Caco-2 (cell line): ENCODE measurements around the gene CDC42BPB. TPM values are rescaled to one million over a fixed set of nuclear protein-coding genes. Genes with fewer than 3 reads are reported as not detected.

Experiments used
- BruUV-seq: library from RNA; stranded (reverse); fragments of 400-500 nt; replicated peaks from 2 replicates; lab custom pipeline; 2021; lab: Mats Ljungman, UMichigan
- CTCF ChIA-PET: fragments of 300-600 bp; sonication (Branson Sonifier 250); formaldehyde crosslinking; loops from one replicate; lab custom pipeline; 2022; ENCODE audit warnings: antibody characterized with exemption; lab: Charles Lee
- POLR2A ChIA-PET: fragments of 300-600 bp; sonication (Branson Sonifier 250); formaldehyde crosslinking; loops from one replicate; lab custom pipeline; 2022; ENCODE audit warnings: antibody characterized with exemption; lab: Charles Lee
- DNase-seq, 2 experiments: peaks; one replicate each; pipeline versions ENCODE4 v3.0.0 to v3.0.0-alpha.2; 2020 to 2022
- H3K27me3 ChIP-seq: replicated peaks from 2 replicates; pipeline ENCODE4 v1.6.0; 2011; ENCODE audit warnings: low read length; ENCODE audit not compliant: control insufficient read depth, insufficient read depth
- H3K36me3 ChIP-seq: 2 replicates; pipeline ENCODE4 v1.5.1; 2011; ENCODE audit warnings: low read length; ENCODE audit not compliant: control insufficient read depth, insufficient read depth
- H3K4me1 ChIP-seq: fragments of 250-450 bp; sonication (Bioruptor Pico); 2 replicates; pipeline ENCODE4 v1.5.1; 2020; ENCODE audit warnings: mild to moderate bottlenecking
- H3K4me3 ChIP-seq: 2 replicates; pipeline ENCODE4 v1.5.1; 2011; ENCODE audit warnings: low read depth, mild to moderate bottlenecking, control low read depth, low read length
- H3K9me3 ChIP-seq: fragments of 250-450 bp; sonication (Bioruptor Pico); 2 replicates; pipeline ENCODE4 v1.5.1; 2020; ENCODE audit warnings: mild to moderate bottlenecking, moderate library complexity
- H3K27ac Mint-ChIP-seq: one replicate; pipeline ENCODE4 v1.8.0; 2022; ENCODE audit warnings: mixed read lengths; ENCODE audit not compliant: unreplicated experiment
- H3K27me3 Mint-ChIP-seq: one replicate; pipeline ENCODE4 v1.8.0; 2022; ENCODE audit warnings: mixed read lengths; ENCODE audit not compliant: insufficient read depth, unreplicated experiment
- H3K36me3 Mint-ChIP-seq: one replicate; pipeline ENCODE4 v1.8.0; 2022; ENCODE audit warnings: mild to moderate bottlenecking, mixed read lengths; ENCODE audit not compliant: insufficient read depth, unreplicated experiment
- H3K4me1 Mint-ChIP-seq: one replicate; pipeline ENCODE4 v1.8.0; 2022; ENCODE audit warnings: low read depth, mixed read lengths; ENCODE audit not compliant: unreplicated experiment
- H3K4me3 Mint-ChIP-seq: one replicate; pipeline ENCODE4 v1.8.0; 2022; ENCODE audit warnings: mild to moderate bottlenecking, moderate library complexity, mixed read lengths; ENCODE audit not compliant: unreplicated experiment
- H3K9me3 Mint-ChIP-seq: one replicate; pipeline ENCODE4 v1.8.0; 2022; ENCODE audit warnings: mixed read lengths; ENCODE audit not compliant: unreplicated experiment
- intact Hi-C: fragments of 100-400 bp; cut with micrococcal nuclease; formaldehyde crosslinking; loops from one replicate; pipeline ENCODE4 v1.10.0; 2022; ENCODE audit not compliant: unreplicated experiment
- total RNA-seq: library from RNA; stranded (reverse); gene quantifications from 2 replicates; pipeline ENCODE4 v1.2.3, GENCODE V29; 2022
- TF ChIP-seq, protein P1 (sequence below), 2 experiments: fragments of 200-600 bp in 1 of 2; IDR thresholded peaks; 1 replicate in 1 of 2; 2 replicates in 1 of 2; pipeline versions ENCODE4 v1.5.1 to v1.8.0; 2011 to 2022; ENCODE audit warnings: antibody characterized with exemption in 1 of 2, control low read depth in 1 of 2, inconsistent platforms in 1 of 2, low read depth in 1 of 2, low read length in 1 of 2, mild to moderate bottlenecking in 1 of 2, moderate library complexity in 1 of 2; ENCODE audit not compliant: insufficient read depth in 1 of 2, severe bottlenecking in 1 of 2, unreplicated experiment in 1 of 2

CDC42BPB gene
- total RNA-seq, 1 experiment from 2014 or later = 55.1 TPM

DNA sequence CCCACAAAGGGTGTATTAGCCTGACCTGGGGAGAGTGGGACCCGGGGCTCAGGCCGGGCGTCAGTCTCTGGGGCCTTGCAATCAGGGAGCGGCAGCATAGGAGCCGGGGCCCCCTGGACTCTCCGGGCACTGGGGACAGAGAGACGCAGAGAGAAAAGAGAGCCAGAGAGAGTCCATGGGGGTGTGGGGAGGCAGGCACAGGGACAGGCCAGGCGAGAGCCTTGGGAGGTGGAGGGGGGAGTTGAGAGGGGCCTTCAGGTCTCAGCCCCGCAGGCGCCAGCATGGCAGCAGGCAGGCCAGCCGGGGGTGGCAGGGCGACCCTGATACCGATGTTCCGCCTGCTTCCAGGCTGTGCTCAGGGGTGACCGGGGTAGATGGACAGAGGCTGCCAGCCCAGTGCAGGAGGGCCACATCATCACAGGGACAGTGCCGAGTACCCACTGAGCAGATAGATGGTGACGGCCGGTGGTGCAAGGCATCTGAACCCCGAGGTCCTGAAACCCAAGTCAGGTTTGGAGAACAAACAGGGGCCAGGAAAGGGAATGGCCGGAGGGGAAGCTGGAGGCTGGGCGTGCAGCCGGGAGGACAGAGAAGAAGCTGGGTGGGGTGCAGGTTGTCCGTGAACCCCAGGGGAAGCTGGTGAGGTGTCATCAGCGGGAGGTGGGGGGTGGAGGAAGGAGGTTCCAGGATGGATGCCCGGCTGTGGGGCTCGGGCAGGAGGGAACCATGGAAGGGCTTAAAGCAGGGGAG, 40.1 kb upstream of the CDC42BPB start:
- Histone ChIP-seq H3K27me3 (no peaks in the 10 kb centered on the region), H3K4me1 (peaks cover 56% of the 10 kb centered on the region), H3K36me3 (no peaks in the 10 kb centered on the region), H3K9me3 (no peaks in the 10 kb centered on the region), H3K4me3 (no peak overlapping the region)
- Mint-ChIP-seq H3K27ac (peak overlapping the region; percentile 36), H3K27me3 (no peaks in the 10 kb centered on the region), H3K4me1 (peaks cover 18% of the 10 kb centered on the region), H3K9me3 (no peaks in the 10 kb centered on the region), H3K36me3 (no peaks in the 10 kb centered on the region), H3K4me3 (no peak overlapping the region)
- CTCF ChIA-PET = no interaction called here
- POLR2A ChIA-PET = no interaction called here
- TF ChIP-seq, protein P1, sequence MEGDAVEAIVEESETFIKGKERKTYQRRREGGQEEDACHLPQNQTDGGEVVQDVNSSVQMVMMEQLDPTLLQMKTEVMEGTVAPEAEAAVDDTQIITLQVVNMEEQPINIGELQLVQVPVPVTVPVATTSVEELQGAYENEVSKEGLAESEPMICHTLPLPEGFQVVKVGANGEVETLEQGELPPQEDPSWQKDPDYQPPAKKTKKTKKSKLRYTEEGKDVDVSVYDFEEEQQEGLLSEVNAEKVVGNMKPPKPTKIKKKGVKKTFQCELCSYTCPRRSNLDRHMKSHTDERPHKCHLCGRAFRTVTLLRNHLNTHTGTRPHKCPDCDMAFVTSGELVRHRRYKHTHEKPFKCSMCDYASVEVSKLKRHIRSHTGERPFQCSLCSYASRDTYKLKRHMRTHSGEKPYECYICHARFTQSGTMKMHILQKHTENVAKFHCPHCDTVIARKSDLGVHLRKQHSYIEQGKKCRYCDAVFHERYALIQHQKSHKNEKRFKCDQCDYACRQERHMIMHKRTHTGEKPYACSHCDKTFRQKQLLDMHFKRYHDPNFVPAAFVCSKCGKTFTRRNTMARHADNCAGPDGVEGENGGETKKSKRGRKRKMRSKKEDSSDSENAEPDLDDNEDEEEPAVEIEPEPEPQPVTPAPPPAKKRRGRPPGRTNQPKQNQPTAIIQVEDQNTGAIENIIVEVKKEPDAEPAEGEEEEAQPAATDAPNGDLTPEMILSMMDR (IDR thresholded peaks at IDR 0.05; ENCODE audit: insufficient read depth in 1 of 2, low read depth in 1 of 2, low read length in 1 of 2, severe bottlenecking in 1 of 2, unreplicated experiment in 1 of 2) = no peak
- intact Hi-C loops = no loop called here
- BruUV-seq = no TSS peak
- no peak for DNase-seq

DNA sequence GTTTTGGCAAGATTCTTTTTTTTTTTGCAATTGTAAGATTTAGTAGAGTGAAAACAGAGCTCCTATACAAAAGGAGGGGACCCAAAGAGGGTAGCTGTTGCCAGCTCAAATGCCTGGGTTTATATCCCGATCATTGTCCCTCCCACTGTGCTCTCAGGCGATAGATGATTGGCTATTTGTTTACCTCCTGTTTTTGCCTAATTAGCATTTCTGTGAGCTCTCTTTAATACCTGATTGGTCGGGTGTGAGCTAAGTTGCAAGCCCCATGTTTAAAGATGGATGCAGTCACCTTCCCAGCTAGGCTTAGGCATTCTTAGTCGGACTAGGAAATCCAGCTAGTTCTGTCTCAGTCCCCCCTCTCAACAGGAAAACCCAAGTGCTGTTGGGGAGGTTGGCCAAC, 39.0 kb upstream of the CDC42BPB start:
- ChIA-PET POLR2A (no interaction called here), CTCF (interaction anchor here (0.8 to 3.6 kb wide), 2 partner anchors 8 to 9 kb away, joined by 4 to 23 read pairs; no protein-coding TSS in a partner anchor)
- Histone ChIP-seq H3K9me3 (no peaks in the 10 kb centered on the region), H3K4me1 (peaks cover 51% of the 10 kb centered on the region), H3K36me3 (no peaks in the 10 kb centered on the region), H3K27me3 (no peaks in the 10 kb centered on the region), H3K4me3 (no peak overlapping the region)
- Mint-ChIP-seq H3K9me3 (no peaks in the 10 kb centered on the region), H3K27ac (peak overlapping the region; percentile 9), H3K36me3 (no peaks in the 10 kb centered on the region), H3K4me3 (no peak overlapping the region), H3K27me3 (no peaks in the 10 kb centered on the region), H3K4me1 (peaks cover 18% of the 10 kb centered on the region)
- no TSS peak for BruUV-seq
- DNase-seq = no peak
- intact Hi-C loops = no loop called here
- TF ChIP-seq, protein P1 (IDR thresholded peaks at IDR 0.05; ENCODE audit: insufficient read depth in 1 of 2, low read depth in 1 of 2, low read length in 1 of 2, severe bottlenecking in 1 of 2, unreplicated experiment in 1 of 2) = no peak

DNA sequence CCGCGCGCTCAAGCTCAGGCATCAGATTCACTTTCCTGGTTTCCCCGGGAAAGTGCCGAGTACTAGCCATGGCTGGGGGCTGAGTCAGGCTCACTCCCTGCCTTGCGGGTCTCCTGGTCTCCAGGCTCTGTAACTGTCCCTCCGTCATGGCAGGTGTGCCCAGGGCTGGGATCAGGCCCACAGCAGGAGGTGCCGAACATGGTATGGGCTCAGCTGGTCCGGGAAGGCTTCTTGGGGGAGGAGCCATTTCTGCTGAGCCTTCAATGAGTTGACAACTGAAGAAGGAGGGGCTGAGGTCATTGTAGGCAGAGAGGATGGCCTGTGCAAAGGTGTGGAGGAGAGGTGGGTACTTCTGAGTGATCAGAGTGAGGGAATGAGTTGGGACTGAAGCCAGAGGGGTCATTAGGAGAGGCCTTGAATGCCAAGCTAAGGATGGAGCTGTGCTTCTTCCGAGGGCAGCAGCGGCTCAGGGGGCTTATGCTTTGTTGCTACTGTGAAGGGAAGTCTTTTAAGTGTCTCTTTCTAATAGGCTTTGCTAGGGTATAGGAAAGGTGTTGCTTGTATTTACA, 37.9 kb upstream of the CDC42BPB start:
- DNase-seq = no peak
- intact Hi-C loops = no loop called here
- peak overlapping the region; percentile 80 for H3K27ac Mint-ChIP-seq
- Histone ChIP-seq H3K27me3 (no peaks in the 10 kb centered on the region), H3K4me3 (no peak overlapping the region; the same call in 1 of the 2 replicates), H3K4me1 (peaks cover 43% of the 10 kb centered on the region), H3K9me3 (no peaks in the 10 kb centered on the region), H3K36me3 (no peaks in the 10 kb centered on the region)
- peaks cover 18% of the 10 kb centered on the region for H3K4me1 Mint-ChIP-seq
- H3K9me3 Mint-ChIP-seq = no peaks in the 10 kb centered on the region
- TF ChIP-seq, protein P1 (IDR thresholded peaks at IDR 0.05; ENCODE audit: insufficient read depth in 1 of 2, low read depth in 1 of 2, low read length in 1 of 2, severe bottlenecking in 1 of 2, unreplicated experiment in 1 of 2) = no peak
- BruUV-seq = no TSS peak
- ChIA-PET POLR2A (no interaction called here), CTCF (interaction anchor here (1.1 to 3.6 kb wide), 2 partner anchors 9 to 12 kb away, joined by 3 to 23 read pairs; no protein-coding TSS in a partner anchor)
- H3K36me3 Mint-ChIP-seq = no peaks in the 10 kb centered on the region
- H3K4me3 Mint-ChIP-seq = peak overlapping the region; percentile 62
- no peaks in the 10 kb centered on the region for H3K27me3 Mint-ChIP-seq
